CD4-positive, alpha-beta T cell treated with Interleukin-21 for 1 hour (primary cell): Measurements from ENCODE around the gene MEF2B.
A peak's percentile ranks its signal among the peaks of the same experiment; 100 is the strongest.

ENCODE experiments used
- DNase-seq: peaks from one replicate; pipeline ENCODE4 v3.0.0-alpha.2; 2020

MEF2B gene

DNA sequence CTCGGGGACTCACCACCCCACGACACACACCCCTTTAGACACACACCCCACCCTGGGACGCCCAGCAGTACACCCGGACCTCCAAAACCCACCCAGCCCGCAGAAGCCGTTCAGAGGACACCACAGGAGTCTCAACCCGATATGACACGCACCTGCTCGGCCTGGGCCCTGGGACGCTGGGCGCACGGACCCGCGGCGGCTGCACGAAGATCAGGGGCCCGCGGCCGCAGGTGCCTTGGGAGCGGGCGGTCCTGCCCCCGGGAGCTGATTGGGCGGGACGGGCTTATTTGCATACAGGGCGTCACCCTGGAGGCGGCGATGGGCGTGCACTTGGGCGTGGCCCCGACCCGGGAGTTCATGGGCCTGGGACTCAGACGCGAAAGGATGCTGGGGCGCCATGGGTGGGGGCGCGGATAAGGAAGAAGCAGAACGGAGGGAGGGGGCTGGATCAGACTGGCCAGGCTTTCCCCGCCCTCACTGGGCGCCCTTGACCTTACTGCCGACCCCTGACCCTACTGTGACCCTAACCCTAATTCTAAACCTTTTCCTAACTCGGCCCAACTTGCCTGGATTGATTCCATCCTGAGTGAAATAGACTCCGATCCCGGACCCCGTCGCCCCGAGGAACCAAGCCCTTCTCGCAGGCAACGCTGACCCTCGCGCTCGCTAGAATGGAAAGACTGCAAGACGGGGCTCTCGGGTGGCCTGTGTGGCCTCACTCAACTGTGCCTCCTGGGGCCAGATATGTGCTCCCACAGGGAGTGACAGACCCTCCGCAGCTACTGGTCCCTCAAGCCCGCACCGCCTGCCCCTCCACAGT lies at the start of gene MEF2B:
Gene MEF2B (minus strand): TSS at position 211 of the 820 bp plus-strand sequence. CDS start 19,528 bp downstream, outside the sequence.
- DNase-seq, result peak; percentile 74

DNA sequence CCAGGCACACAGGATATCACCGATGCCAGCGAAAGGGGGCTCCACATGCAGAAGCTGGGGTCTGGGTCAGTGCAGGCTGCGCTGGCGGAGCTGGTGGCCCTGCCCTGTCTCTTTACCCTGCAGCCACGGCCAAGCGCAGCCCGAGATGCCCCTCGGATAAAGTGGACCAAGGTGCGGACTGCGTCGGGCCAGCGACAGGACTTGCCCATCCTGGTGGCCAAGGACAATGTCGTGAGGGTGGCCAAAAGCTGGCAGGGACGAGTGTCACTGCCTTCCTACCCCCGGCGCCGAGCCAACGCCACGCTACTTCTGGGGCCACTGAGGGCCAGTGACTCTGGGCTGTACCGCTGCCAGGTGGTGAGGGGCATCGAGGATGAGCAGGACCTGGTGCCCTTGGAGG lies 48.8 kb upstream of the MEF2B start:
- DNase-seq, result no peak

DNA sequence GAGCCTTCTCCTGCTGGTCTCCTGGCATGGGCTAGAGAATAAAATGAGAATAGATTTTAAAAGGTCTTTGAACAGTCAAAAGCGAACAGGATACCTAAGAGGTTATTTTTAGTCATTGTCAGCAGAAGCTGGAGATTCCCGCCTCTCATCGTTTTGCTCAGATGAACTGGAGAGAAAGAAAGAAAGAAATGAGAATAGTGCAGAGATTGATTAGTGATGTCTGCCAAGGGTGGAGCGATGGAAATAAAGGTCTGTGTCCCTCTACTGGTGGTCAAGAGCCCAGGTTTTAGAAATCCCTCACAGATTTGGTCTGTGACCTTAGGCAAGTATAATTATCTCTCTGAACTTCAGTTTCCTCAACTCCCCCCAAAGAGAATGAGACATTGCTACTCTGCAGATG lies 47.0 kb upstream of the MEF2B start:
- DNase-seq, result peak; percentile 15

DNA sequence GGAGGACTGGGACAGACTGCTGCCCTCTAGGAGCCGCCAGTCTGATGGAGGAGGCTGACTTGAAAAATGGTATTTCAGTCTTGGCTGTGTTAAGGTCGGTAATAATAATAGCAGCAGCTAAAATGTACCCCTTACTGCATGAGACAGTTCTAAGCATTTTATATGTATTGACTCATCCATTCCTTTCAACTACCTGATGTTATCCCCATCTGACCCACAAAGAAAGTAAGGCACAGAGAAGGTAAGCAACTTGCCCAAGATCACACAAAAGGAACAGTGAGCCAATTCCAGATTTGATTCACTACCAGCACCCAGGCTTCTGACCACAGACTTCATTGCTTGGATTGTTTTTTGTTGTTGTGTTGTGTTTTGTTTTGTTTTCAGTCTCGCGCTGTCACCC lies 45.7 kb upstream of the MEF2B start:
- DNase-seq, result no peak

DNA sequence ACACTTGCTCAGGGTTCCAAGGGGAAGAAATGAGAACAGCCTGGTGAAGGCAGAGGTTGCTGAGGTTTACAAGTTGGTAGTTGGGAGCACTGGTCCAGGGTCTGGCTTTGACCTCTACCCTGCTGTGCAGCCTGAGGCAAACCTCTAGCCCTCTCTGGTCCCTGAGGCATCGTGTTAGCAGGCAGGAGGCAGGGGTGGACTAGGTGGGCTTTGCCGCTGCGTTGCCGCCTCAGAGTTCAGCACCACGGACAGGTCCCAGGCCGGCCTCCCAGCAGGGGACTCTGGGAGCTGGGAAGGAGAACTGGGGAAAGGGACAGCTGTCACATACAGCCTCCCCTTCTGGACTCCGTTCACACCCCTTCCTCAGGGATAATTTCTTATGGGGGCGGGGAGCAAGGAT lies 44.8 kb upstream of the MEF2B start:
- DNase-seq, result no peak

DNA sequence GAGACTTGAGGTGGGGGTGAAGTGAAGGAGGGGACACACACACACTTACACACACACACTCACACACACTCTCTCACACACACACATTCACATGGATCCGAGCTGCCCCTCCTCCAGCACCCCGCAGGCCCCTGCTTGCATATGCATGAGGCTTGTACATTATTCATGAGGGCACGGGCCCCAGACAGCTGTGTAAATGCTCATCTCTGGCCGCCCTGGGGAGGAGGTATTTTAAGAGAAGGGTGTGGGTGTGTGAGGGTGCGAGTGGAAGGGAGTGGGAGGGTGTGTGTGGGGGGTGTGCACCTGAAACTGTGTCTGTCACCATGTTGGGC lies 44.1 kb upstream of the MEF2B start:
- DNase-seq, result no peak

DNA sequence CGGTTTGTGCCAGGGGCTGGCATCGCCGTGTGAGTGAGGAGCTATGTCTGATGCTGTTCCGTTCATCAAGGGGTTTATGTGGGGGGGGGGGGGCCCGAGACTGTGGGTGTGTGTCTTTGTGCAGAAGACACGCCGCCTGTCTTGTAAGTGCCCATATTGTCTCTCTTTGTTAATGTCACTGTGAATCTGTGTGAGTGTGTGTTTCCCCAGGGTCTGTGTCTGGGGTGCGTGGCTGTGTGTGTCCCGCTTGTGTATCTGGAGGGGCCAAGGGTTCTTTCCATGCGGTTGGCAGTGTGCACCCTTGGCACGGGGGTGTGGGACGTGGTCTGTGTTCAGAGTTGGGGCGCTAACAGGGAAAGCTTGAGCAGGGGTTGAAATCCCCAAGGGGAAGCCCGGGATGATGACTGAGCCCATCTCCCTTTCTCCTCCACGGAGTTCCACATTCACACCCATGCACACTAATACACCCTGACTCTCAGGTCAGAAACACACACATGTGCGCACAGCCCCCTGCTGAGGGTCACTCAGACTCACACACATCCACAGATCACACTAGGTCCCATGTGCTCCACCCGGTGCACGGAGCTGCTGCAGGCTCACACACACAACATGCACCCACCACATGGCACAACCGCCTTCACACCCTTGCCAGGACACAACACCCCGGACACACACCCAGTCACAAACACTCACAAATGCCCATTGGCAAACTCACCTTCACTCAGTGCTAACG lies 43.5 kb upstream of the MEF2B start:
- DNase-seq, result no peak

DNA sequence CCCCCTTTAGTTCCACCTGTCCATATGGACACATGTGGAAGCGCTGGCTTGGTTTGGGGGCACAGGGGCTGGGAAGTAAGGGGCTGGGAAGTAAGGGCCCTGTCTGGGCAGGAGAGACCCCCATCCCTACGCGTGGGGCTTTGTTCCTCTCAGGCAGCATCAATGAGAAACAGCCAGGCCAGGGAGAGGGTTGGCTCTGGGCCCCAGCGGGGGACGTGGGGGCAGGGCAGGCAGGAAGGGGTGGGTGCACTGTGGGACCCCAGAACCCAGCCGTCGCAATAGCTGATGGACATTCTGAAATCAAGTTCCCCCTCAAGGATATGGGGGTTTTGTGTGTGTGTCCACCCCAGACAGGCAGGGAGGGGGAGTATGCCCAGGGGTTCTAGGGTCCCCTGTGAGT lies 42.9 kb upstream of the MEF2B start:
- DNase-seq, result no peak

DNA sequence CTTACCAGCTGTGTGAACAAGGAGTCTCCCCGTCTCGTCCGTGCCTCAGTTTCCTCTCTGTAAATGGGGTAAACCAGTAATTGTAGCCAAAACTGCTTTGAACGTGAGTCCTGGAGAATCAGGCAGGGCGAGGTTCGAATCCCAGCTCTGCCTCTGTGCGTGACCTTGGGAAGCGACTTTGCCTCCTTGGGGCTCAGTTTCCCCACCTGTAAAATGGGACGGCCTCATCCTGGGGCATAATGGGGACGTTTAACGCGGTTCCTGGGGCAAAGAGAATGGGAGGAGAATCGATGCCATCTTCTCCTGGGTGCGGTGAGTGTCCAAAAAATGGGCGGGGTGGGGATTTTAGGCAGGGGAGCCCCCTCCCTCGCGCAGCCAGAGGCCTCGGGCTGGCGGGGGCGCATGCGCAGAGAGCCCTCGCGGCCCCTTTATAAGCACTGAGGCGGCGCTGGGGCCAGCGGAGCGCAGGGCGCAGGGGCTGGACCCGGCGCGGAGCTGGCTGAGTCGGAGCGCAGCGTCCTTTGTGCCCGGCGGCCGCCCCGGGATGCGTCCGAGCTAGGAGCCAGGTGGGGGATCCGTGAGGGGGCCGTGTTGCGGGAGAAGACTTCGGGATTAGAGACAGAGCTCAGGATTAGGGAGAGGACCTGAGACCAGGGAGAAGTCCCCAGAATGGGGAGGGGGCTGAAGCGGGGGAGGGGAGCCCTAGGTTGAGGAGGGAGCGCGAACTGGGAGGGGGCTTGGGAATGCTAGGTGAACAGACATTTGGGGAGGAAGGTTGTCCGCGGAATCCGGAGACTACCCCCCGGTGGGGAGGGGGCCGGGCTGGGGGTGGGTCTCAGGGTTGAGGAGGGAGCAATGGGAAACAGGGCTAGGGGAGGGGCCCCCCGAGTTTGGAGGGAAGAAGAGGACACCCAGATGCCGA lies 41.7 kb upstream of the MEF2B start, which contains the start of gene NCAN:
Gene NCAN (plus strand): TSS at position 460 of the 922 bp plus-strand sequence. CDS start 4,996 bp downstream, outside the sequence.
- no peak for DNase-seq

DNA sequence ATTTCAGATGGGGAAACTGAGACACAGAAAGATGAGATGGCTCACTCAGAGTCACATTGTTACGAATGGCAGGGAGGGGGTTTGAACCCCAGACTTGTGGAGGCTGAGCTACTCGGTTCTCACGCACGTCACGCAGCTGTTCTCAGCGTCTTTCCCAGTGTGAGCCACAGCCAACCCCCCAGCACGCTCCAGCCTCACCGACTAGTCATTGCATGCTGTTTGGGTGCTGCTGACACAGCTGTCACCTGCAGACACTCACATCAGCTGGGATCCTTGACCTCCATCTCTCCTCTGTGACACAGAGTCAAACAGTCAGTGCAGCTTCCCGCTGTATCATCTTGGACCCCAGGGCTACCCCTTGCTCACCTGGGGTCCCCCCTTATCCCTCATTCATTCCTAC lies 39.3 kb upstream of the MEF2B start:
- DNase-seq, result no peak

DNA sequence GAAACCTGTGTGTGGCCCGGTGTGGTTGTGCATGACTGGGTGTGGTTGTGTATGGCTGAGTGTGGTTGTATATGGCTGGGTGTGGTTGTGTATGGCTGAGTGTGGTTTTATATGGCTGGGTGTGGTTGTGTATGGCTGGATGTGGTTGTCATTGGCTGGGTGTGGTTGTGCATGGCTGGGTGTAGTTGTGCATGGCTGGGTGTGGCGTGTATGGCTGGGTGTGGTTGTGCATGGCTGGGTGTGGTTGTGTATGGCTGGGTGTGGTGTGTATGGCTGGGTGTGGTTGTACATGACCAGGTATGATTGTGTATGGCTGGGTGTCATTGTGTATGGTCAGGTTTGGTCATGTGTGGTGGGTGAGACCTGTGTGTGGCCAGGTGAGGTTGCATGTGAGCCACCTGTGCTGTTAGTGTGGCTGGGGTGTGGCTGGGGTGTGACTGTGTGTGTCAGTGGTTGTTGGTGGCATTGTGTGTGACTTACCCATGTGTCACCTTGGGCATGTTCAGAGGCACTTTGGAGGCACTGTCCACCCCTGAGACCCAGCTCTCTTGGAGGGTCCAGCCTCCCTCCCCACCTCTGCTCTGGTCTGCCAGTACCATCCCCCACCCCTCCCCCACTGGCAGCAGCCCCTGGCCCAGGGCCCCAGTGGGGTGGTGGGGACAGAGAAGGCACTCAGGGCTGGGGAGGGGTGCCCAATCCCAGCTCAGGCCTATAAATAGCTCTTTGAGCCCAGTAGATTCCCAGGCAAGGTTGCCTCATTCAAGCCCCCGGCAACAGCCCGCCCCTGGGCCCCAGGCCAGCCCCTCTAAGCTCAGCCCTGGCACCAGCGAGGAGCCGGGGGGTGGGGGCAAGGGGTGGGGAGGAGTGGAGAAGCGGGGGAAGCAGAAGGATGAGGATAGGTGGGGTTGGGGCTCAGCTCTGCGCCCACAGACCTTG lies 37.8 kb upstream of the MEF2B start:
- DNase-seq, result no peak

DNA sequence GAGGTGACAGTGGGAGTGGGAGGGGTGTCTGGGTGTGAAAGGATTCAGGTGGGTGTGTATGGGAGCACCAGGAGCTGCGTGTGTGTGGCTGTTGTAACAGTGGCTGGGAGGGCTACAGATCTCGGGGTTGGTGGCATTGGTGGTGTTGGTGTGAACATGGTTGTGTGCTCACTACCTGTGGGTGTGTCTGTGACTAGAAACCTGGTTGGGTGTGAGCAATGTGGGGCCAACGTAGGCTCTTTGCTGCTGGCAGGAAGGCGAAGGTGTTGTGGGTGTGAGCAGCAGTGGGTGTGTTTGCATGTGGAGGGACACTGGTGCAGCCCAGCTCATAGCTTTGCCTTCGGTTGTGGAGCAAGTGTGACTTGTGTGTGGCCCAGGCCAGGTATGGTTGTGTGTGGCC lies 36.9 kb upstream of the MEF2B start:
- no peak for DNase-seq

DNA sequence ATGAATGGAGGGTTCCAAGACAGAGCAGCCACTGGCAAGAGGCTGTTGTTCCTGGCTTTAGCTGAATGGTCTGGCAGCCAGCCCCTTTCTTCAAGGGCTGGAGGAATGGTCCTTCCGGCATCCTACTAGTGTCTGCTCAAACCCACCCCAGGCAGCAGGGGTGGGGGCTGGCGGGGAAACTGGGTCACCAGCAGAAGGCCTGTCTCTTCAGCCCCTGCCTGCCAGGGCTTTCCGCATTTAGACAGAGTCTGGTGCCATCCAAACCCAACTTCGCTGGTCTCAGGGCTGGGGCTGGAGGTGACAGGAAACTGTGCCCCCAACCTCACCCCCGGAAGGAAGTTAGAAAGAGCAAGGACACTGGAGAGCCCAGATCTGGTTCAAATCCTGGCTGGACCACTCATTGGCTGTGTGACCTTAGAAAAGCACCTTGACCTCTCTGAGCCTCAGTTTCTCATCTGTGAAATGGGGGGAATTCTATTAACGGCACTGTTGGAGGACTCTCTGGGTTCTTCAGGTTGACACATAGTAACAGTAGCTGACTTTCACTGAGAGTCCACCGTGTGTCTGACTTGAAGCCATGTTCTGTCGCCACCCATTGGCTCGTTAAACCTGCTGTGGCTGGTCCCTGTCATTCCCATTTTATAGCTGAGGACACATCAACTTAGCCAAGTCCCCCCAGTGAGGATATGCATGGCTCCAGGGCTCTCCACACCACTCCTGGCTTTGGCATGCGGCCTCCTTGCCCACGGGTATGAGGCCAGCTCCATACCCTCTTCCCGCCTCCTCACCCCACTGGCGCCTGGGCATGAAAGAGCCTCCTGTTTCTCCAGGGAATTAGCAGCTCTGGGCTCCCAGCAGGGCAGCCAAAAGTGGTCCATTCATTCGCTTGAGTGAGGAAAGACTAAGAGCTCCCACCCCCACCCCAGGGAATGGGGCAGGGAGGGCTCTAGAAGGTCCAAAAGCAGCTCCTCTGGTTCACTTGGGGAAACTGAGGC lies 35.6 kb upstream of the MEF2B start:
- DNase-seq, result no peak

DNA sequence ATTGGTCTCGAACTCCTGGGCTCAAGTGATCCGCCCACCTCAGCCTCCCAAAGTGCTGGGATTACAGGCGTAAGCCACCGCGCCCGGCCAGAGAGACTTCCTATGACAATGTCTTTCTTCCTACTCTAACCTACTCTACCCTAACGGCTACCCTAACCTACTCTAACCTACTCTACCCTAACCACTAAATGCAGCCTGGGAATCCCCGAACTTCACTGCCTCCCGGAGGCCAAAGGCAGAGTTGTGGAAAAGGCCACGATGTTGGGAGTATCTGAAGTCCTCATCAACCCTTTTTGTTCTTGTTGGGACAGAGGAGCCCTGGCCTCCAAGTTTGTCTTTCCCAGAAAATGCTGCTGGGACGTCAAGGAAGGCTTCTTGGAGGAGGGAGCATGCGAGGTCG lies 34.1 kb upstream of the MEF2B start:
- no peak for DNase-seq

DNA sequence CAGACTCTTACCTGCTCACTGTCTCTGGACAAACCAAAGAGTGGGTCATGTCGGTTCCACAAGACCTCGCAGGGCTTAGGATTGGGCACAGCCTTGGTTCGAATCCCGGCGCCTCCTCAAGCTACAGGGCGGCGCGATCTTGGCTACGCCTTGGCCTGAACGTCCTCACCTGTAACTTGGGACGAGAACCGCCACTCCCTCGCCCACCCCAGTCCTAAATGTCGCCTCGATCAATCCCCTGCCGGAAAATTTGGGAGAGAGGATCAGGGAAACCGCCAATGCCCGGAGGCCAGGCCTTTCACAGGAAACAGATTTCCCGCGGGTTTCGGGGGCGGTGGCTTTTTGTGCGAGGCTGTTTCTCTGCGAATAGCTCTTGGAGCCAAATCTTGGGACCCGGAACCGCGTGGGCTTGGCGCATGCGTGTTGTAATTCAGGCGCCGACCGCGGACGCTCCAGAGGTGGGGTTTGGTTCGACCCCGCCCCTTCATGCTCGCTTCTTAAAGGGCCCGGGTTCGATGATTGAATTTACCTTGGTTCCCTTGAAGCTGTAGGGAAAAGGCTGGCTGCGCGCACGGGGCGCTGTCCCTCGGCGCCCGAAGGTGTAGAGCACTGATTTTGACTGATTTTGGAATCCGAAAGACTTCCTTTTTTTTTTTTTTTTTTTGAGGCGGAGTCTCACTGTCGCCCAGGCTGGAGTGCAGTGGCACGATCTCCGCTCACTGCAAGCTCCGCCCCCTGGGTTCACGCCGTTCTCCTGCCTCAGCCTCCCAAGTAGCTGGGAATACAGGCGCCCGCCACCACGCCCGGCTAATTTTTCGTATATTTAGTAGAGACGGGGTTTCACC lies 33.2 kb upstream of the MEF2B start, which contains the start of gene NR2C2AP:
Gene NR2C2AP (minus strand): TSS at position 403 of the 845 bp plus-strand sequence. CDS start 354 bp downstream, at position 49.
- peak; percentile 92 for DNase-seq

DNA sequence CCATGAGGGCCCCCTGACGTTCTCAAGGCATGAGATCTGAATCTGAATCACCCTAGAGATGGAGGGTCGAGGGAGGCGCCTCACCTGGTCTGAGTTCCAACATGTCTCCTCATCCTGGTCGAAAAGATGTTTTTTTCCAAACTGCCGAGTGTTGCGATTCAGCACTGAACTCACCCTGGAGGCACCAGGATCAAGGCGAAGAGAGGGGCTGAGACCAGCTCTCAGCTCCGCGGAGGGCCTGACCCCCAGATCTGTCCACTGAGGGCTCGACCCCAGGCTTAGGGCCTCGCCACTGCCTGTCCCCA lies 32.6 kb upstream of the MEF2B start:
- no peak for DNase-seq

DNA sequence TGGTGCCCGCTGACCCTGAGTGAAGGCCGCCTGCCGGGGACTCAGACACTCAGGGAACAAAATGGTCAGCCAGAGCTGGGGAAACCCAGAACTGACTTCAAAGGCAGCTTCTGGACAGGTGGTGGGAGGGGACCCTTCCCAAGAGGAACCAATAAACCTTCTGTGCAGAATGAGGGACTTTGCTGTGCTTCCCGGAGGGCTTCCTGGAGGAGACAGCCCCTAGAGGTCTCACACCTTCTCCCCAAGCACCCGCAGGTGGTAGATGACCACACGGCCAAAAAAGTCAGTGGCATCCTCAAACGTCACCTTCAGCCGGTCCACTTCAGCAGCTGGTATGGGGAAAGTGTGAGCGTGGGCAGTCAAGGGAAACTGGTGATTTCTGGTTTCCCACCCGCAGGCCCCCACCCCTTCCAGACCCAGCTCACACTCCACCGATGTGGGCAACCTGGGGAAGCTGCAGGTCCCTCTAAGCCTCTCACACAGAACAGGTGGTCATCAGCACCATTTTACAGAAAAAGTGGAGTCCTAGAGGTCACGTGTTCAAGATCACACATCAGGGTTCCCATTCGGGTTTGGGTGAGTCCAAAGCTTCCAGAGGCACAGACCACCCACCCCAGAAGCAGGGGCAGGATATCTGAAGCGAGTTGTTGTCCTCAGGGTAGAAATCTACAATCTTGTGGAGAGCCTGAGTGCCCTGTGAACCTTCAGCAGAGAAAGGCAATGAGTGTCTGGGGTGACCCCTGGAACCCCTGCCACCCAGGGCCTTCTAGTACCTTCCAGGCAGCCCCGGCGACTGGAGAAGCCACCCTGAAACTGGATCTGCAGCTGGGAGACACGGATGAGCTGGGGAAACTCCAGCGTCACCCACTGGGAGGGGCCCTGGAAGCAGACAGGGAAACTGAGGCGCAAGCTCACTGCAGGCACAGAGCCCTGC lies 31.9 kb upstream of the MEF2B start:
- DNase-seq, result no peak

DNA sequence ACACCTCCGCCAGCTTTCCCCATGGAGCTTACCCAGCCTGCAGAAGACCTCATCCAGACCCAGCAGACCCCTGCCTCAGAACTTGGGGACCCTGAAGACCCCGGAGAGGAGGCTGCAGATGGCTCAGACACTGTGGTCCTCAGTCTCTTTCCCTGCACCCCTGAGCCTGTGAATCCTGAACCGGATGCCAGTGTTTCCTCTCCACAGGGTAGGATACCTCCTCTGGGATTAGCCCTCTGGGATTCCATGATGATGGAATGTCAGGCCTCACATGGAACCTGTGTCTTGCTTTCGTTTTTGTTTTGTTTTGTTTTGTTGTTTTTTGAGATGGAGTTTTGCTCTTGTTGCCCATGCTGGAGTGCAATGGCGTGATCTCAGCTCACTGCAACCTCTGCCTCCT lies 23.9 kb upstream of the MEF2B start:
- no peak for DNase-seq
